GM18505 (cell line): ENCODE results near the gene ZFAND2B.
"Not testable (repeated sequence)": the region's sequence is repeated elsewhere in the genome, so short reads cannot be mapped to it uniquely, and the experiment has no call there.

Source experiments
- ATAC-seq: cut with Tn5 transposase; IDR thresholded peaks from one replicate; pipeline ENCODE4 v1.9.1; 2021; ENCODE audit not compliant: unreplicated experiment
- POLR2A ChIP-seq: IDR thresholded peaks from 4 replicates; pipeline ENCODE4 v1.6.1; 2011; ENCODE audit warnings: borderline replicate concordance; ENCODE audit not compliant: insufficient read depth, insufficient read length; ENCODE audit errors: extremely low read depth

ZFAND2B gene

GRCh38 chr2:219178377-219179175 lies 28.0 kb upstream of the ZFAND2B start:
- ATAC-seq: peak; percentile 20
- no peak for TF ChIP-seq POLR2A

GRCh38 chr2:219179601-219180465 lies 26.7 kb upstream of the ZFAND2B start:
- ATAC-seq: no peak
- TF ChIP-seq POLR2A: no peak

GRCh38 chr2:219180961-219181360 lies 25.6 kb upstream of the ZFAND2B start:
- no peak for ATAC-seq
- TF ChIP-seq POLR2A: no peak

- ATAC-seq: no peak
- no peak for TF ChIP-seq POLR2A
These were observed 25.1 kb upstream of the ZFAND2B start for GRCh38 chr2:219181531-219181930.

- no peak for ATAC-seq
These were observed 24.0 kb upstream of the ZFAND2B start for GRCh38 chr2:219182331-219183150.

GRCh38 chr2:219183151-219183772 lies 23.3 kb upstream of the ZFAND2B start:
- no peak for TF ChIP-seq POLR2A
- no peak for ATAC-seq

More at GRCh38 chr2:219182331-219183150, 24.0 kb upstream of the ZFAND2B start:
- no peak for TF ChIP-seq POLR2A

- no peak for ATAC-seq
- no peak for TF ChIP-seq POLR2A
These were observed 22.5 kb upstream of the ZFAND2B start for GRCh38 chr2:219184121-219184520.

GRCh38 chr2:219186754-219187456 lies 19.7 kb upstream of the ZFAND2B start:
- no peak for ATAC-seq
- no peak for TF ChIP-seq POLR2A

- TF ChIP-seq POLR2A: no peak
- no peak for ATAC-seq
These were observed 9.2 kb upstream of the ZFAND2B start for GRCh38 chr2:219197388-219197787.

- ATAC-seq: no peak
- TF ChIP-seq POLR2A: no peak
These were observed 7.6 kb upstream of the ZFAND2B start for GRCh38 chr2:219198974-219199373.

- TF ChIP-seq POLR2A: no peak
These were observed 6.9 kb upstream of the ZFAND2B start for GRCh38 chr2:219199470-219200211.

GRCh38 chr2:219200502-219201326 lies 5.9 kb upstream of the ZFAND2B start:
- ATAC-seq: not testable (repeated sequence)

More at GRCh38 chr2:219199470-219200211, 6.9 kb upstream of the ZFAND2B start:
- ATAC-seq: no peak

GRCh38 chr2:219201331-219201730 lies 5.3 kb upstream of the ZFAND2B start:
- ATAC-seq: not testable (repeated sequence)
